Activated naive CD8-positive, alpha-beta T cell treated with anti-CD3 and anti-CD28 coated beads, Interleukin-2, amount 10 ng/mL, durations not matched to agents 7 days and 5 days (primary cell): ENCODE data around the gene SPTBN1. TPM values are rescaled to one million over a fixed set of nuclear protein-coding genes. Genes with fewer than 3 reads are reported as not detected.
A peak's percentile ranks its signal among the peaks of the same experiment; 100 is the strongest.

Source experiments
- ATAC-seq: fragments of 150-1000 bp; cut with Tn5 transposase; one replicate; pipeline ENCODE4 v1.10.0; 2021; ENCODE audit warnings: low read depth, moderate library complexity
- POLR2A ChIA-PET: fragments of 350-600 bp; sonication (Branson Sonifier 250); formaldehyde crosslinking; loops from one replicate; lab custom pipeline; 2021; ENCODE audit warnings: antibody characterized with exemption; lab: Charles Lee
- DNase-seq: peaks from one replicate; pipeline ENCODE4 v3.0.0; 2021
- H3K27ac Mint-ChIP-seq: one replicate; pipeline ENCODE4 v1.8.0; 2022; ENCODE audit warnings: mild to moderate bottlenecking, mixed read lengths
- H3K27me3 Mint-ChIP-seq: one replicate; pipeline ENCODE4 v1.8.0; 2022; ENCODE audit warnings: mild to moderate bottlenecking, moderate library complexity, mixed read lengths
- H3K36me3 Mint-ChIP-seq: one replicate; pipeline ENCODE4 v1.8.0; 2021; ENCODE audit warnings: mild to moderate bottlenecking, mixed read lengths
- H3K4me1 Mint-ChIP-seq: one replicate; pipeline ENCODE4 v1.8.0; 2021; ENCODE audit warnings: mixed read lengths
- H3K4me3 Mint-ChIP-seq: one replicate; pipeline ENCODE4 v1.8.0; 2022; ENCODE audit warnings: mild to moderate bottlenecking, moderate library complexity, mixed read lengths
- H3K9me3 Mint-ChIP-seq: one replicate; pipeline ENCODE4 v1.8.0; 2021; ENCODE audit warnings: mixed read lengths
- total RNA-seq, 2 experiments: library from RNA; stranded (reverse); gene quantifications; one replicate each; pipeline ENCODE4 v1.2.3, GENCODE V29; 2021

Gene SPTBN1
- total RNA-seq, 2 experiments from 2014 or later: 120 to 127 TPM

DNA sequence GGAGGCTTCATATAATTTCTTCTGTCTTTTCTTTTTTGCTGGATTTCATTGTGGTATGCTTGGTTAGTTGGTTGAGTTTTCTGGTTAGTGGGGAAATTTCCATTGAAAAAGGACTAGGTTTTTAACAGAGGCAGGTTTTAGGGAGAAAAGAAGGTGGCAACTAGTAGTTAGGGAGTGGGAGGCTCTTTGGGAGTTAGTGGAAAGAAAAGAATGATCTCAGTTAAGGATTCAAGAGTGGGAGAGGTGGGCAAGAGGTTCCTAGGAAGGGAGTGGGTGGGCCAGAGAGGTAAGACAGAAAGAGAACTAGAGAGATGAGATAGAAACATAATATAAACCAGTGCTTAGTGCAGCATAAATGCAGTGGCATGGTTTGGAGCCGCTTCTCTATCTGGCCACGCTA, 96.9 kb downstream of the SPTBN1 start:
- DNase-seq (no peak), ATAC-seq (no peak)
- Mint-ChIP-seq H3K36me3 (peaks cover 2% of the 10 kb centered on the region), H3K27ac (no peak overlapping the region), H3K4me3 (no peak overlapping the region), H3K27me3 (peaks cover 2% of the 10 kb centered on the region), H3K4me1 (peaks cover 15% of the 10 kb centered on the region), H3K9me3 (no peaks in the 10 kb centered on the region)
- POLR2A ChIA-PET: interaction anchor here (0.9 kb wide), 1 partner anchor 131 kb away, joined by 3 read pairs; no protein-coding TSS in a partner anchor

GRCh38 chr2:54553775-54554174, 97.6 kb downstream of the SPTBN1 start:
- Mint-ChIP-seq H3K36me3 (peaks cover 2% of the 10 kb centered on the region), H3K9me3 (no peaks in the 10 kb centered on the region), H3K27ac (no peak overlapping the region), H3K27me3 (peaks cover 2% of the 10 kb centered on the region), H3K4me1 (peaks cover 15% of the 10 kb centered on the region), H3K4me3 (no peak overlapping the region)
- ATAC-seq (no peak), DNase-seq (no peak)
- POLR2A ChIA-PET: interaction anchor here (0.9 kb wide), 1 partner anchor 132 kb away, joined by 3 read pairs; no protein-coding TSS in a partner anchor

DNA sequence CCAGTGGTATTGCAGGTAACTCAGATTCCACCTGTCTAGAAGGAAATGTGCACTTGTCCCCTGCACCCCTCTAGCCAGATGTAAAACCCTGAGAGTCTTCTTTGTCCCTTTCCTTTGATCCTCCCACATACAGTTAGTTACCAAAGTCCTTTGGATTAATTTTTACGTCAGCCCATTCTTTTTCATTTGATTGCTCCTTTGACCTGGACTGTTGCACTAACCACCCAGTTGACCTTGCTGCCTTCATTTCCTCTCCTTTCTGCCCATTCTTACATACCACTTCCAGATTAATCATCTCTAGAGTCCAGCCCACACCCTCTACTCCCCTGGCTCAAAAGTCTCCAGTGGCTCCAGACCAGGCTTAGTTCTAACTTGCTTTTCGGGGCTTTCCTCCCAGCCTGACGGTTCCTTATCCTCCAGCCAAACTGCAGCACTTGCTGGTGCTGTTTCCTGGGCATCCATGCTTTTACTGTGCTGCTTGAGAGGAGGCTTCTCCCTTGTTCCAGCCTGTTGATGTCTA, 99.3 kb downstream of the SPTBN1 start:
- POLR2A ChIA-PET: interaction anchor here (0.5 kb wide), 1 partner anchor 423 kb away, joined by 3 read pairs; no protein-coding TSS in a partner anchor
- Mint-ChIP-seq H3K27ac (peak overlapping the region; percentile 13), H3K9me3 (no peaks in the 10 kb centered on the region), H3K4me3 (no peak overlapping the region), H3K4me1 (peaks cover 15% of the 10 kb centered on the region), H3K36me3 (peaks cover 3% of the 10 kb centered on the region), H3K27me3 (no peaks in the 10 kb centered on the region)
- ATAC-seq: no peak
- DNase-seq: no peak

DNA sequence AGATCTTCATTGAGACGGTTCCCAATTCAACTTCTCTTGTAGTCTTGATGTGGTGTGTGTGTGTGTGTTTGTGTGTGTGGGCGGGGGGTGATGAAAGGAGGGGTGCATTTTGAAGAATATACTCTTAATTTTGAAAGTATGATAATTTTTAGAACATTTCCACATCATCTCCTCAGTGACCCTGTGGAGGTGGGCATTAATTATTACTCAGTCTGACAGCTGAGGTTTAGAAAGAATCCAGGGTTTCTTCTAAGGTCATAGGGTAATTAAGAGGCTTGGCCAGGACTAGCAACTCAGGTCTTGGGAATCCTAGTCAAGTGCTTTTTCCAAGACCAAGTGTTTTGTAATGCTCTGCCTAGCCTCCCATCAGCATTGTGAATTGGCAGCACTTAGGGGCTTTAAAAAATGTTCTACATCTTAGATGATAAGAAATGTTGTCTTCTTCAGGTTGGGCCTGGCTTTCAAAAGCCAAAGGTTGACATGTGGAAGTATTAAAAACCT, 100.5 kb downstream of the SPTBN1 start:
- Mint-ChIP-seq H3K27ac (peak overlapping the region; percentile 67), H3K36me3 (peaks cover 9% of the 10 kb centered on the region), H3K4me3 (peak overlapping the region; percentile 69), H3K27me3 (no peaks in the 10 kb centered on the region), H3K4me1 (peaks cover 15% of the 10 kb centered on the region), H3K9me3 (no peaks in the 10 kb centered on the region)
- POLR2A ChIA-PET: interaction anchor here (5.6 kb wide), 1 partner anchor 42 kb away, joined by 61 read pairs; no protein-coding TSS in a partner anchor
- ATAC-seq: no peak
- no peak for DNase-seq

DNA sequence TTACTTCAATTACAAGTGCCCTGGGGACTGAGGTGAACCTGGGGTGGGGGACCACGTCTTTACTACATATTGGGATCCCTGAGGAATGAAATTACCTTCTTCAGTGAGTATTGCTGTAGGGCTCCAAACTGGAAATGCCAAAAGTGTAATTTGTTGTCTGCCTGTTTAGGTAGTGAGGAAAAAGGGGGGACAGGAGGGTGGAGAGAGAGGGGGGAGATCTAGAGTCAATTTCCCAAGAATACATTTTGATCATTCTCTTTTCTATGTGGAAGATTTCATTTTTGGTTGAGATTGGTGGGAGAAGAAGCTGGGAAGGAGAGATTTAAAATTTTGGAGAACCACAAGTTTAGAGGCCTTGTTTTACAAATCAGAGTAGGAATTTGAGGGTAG, 101.1 kb downstream of the SPTBN1 start:
- Mint-ChIP-seq H3K9me3 (no peaks in the 10 kb centered on the region), H3K27ac (peak overlapping the region; percentile 67), H3K27me3 (no peaks in the 10 kb centered on the region), H3K4me1 (peaks cover 20% of the 10 kb centered on the region), H3K4me3 (peak overlapping the region; percentile 69), H3K36me3 (peaks cover 9% of the 10 kb centered on the region)
- ATAC-seq (no peak), DNase-seq (no peak)
- POLR2A ChIA-PET: interaction anchor here (5.6 kb wide), 1 partner anchor 42 kb away, joined by 61 read pairs; no protein-coding TSS in a partner anchor

DNA sequence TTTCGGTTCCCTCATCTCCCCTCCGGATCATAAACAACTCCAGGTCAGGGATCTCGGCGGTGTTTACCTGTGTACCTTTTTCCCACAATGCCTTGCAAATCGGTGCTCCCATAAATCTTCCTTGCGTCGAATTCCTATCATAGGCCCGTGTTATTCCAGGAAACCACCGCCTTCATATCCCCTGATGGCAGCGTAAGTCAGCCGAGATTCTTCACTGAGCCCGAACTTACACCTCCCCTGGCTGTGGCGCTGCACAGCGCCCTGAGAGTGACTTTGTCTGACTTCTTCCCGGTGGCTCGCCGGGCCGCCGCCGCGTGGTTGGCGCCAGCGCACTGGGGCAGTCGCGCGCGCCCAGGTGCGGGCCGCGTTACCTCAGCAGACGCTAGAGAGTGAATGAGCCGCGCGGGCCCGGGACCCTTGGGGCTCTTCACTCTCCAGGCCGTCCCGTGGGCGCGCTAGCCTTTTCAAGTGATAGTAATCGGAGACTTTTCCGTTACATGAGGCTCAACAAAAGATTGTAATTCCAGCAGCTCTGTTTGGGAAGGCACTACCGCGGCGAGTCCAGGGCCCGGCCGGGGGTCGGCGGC, 101.6 kb downstream of the SPTBN1 start:
- Mint-ChIP-seq H3K9me3 (no peaks in the 10 kb centered on the region), H3K4me3 (peak overlapping the region; percentile 69), H3K27me3 (no peaks in the 10 kb centered on the region), H3K27ac (peak overlapping the region; percentile 70), H3K4me1 (peaks cover 22% of the 10 kb centered on the region), H3K36me3 (peaks cover 10% of the 10 kb centered on the region)
- ATAC-seq (peak; percentile 61), DNase-seq (peak; percentile 78)
- POLR2A ChIA-PET: interaction anchor here (1.2 to 7.0 kb wide), 12 partner anchors 11 to 675 kb away, joined by 3 to 243 read pairs (median 9); partner anchors contain the start of genes CLHC1, PSME4 and RPS27A

DNA sequence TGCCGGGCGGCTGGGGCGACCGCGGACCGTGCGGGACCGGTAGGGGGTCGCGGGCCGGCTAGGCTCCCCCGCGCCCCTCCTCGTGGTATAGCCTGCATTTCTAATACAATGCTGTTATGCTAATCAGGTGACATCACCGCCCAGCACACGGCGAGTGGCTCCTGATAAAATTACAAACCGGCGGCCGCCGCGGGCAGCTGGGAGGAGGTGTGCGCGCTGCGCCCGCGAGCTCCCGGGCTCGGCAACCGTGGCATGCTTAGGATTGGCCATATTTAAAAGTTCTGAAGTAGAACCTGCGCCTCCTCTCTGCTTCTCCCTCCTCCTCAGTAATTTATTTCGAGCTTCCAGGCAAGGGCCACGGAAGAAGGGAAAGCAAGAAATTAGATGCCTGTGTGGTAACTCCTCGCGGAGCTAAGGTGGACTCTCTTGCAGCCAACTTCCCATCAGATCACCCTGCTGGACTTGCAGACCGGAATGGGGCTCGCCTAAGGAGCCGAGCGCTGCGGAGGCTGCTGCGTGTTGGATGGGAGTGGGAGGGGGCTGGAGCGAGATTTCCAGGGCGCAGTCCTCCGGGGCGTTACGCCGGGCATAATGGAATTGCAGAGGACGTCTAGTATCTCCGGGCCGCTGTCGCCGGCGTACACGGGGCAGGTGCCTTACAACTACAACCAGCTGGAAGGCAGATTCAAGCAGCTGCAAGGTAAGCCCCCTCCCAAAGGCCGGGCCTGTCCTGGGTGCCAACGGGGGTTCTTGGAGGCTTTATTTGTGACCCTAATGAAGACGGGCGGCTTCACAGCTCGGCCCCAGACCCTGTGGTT, 102.3 kb downstream of the SPTBN1 start:
- ATAC-seq: peak; percentile 68
- POLR2A ChIA-PET: interaction anchor here (0.6 to 7.0 kb wide), 16 partner anchors 12 to 674 kb away, joined by 3 to 243 read pairs (median 8); partner anchors contain the start of genes CLHC1, PSME4, RPS27A and RTN4
- peaks cover 14% of the 10 kb centered on the region for H3K36me3 Mint-ChIP-seq

DNA sequence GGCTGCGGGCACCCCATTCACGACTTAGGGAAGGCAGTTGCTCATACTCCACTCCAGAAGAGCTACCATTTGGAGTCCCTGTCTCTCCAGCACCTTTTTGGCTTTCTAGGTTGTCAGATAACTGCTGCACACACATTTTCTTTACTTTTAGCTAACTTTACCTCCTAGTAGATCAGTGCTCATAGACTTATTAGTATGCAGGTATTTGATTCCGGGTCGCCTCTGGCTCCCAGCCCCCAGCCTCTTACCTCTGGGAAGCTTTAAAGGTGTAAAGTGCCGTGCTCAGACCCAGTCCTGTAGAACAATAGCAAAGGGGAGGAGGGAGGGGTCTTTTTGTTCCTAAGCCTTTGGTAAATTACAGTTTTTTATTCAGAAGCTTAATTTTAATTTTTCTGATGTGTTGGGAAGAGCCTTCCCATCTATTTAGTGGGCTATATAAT, 102.9 kb downstream of the SPTBN1 start:
- DNase-seq: no peak
- peaks cover 18% of the 10 kb centered on the region for H3K36me3 Mint-ChIP-seq
- H3K4me3 Mint-ChIP-seq: peak overlapping the region; percentile 96
- POLR2A ChIA-PET: interaction anchor here (0.5 to 7.0 kb wide), 20 partner anchors 12 to 674 kb away, joined by 3 to 243 read pairs (median 6); partner anchors contain the start of genes CLHC1, PSME4, RPS27A and RTN4
- no peaks in the 10 kb centered on the region for H3K9me3 Mint-ChIP-seq
- peaks cover 26% of the 10 kb centered on the region for H3K4me1 Mint-ChIP-seq
- ATAC-seq: no peak
- H3K27me3 Mint-ChIP-seq: no peaks in the 10 kb centered on the region
- H3K27ac Mint-ChIP-seq: peak overlapping the region; percentile 92

More for the DNA sequence above, 102.3 kb downstream of the SPTBN1 start:
- Mint-ChIP-seq H3K9me3 (no peaks in the 10 kb centered on the region), H3K4me3 (peak overlapping the region; percentile 96), H3K27ac (peak overlapping the region; percentile 92), H3K4me1 (peaks cover 27% of the 10 kb centered on the region), H3K27me3 (no peaks in the 10 kb centered on the region)
- peak; percentile 76 for DNase-seq

GRCh38 chr2:54559593-54560145, 103.5 kb downstream of the SPTBN1 start:
- no peaks in the 10 kb centered on the region for H3K27me3 Mint-ChIP-seq
- H3K4me3 Mint-ChIP-seq: peak overlapping the region; percentile 96
- H3K4me1 Mint-ChIP-seq: peaks cover 31% of the 10 kb centered on the region
- DNase-seq (no peak), ATAC-seq (no peak)
- POLR2A ChIA-PET: interaction anchor here (0.5 to 7.0 kb wide), 18 partner anchors 15 to 1058 kb away, joined by 3 to 243 read pairs (median 7); partner anchors contain the start of genes PPP4R3B, PSME4 and RTN4
- peaks cover 23% of the 10 kb centered on the region for H3K36me3 Mint-ChIP-seq
- no peaks in the 10 kb centered on the region for H3K9me3 Mint-ChIP-seq
- H3K27ac Mint-ChIP-seq: peak overlapping the region; percentile 92

DNA sequence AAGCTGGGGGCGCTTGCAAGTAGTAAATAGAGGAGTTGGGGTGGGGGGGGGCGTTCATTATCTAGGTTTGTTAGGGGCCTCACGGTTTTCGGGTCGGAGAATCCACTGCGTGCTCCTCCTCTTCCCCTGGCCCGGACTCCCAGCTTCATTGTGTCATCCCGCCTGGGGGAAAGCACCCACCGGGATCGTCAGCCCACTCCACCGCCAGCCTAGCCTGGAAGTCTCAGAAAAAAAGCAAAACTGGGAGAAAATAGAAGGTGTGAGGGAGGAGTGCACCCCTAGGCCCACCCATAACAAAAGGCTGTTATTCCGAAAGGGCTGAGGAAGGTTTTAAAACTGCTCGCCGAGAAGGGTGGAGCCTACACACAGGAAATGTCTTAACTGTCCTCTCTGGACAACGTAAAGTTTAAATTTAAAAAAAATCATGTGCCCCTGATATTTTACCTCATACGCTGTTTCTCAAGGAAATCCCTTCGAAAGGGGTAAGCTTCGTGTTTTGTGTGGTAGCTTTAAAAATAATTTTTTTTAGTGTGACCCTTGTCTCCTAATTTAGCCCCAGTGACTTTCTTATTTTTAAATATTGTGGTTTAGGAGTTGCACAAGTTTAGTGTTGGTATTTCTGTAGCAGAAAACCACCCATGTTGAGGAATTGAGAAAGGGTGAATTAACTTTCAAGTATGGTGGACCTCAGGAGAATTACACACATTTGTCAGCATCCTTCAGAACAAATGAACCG, 104.2 kb downstream of the SPTBN1 start:
- Mint-ChIP-seq H3K27me3 (no peaks in the 10 kb centered on the region), H3K27ac (peak overlapping the region; percentile 92), H3K4me1 (peaks cover 37% of the 10 kb centered on the region), H3K9me3 (no peaks in the 10 kb centered on the region), H3K36me3 (peaks cover 25% of the 10 kb centered on the region), H3K4me3 (peak overlapping the region; percentile 96)
- DNase-seq (peak; percentile 57), ATAC-seq (peak; percentile 40)
- POLR2A ChIA-PET: interaction anchor here (1.0 to 7.0 kb wide), 15 partner anchors 14 to 1057 kb away, joined by 3 to 243 read pairs (median 6); partner anchors contain the start of genes PPP4R3B, PSME4 and RTN4

DNA sequence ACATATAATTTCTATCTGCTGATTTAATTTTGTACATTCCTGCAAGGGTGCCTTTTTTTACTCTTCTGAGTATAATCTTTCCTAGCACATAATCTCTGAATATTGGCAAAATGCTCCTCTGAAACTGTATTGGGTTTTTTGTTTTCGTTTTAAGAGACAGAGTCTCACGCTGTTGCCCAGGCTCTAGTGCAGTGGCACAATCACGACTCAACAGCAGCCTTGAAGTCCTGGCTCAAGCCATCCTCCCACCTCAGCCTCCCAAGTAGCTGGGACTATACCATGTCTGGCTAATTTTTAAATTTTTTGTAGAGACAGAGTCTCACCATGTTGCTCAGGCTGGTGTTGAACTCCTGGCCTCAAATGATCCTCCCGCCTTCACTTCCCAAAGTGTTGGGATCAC, 104.9 kb downstream of the SPTBN1 start:
- ATAC-seq: no peak
- no peaks in the 10 kb centered on the region for H3K27me3 Mint-ChIP-seq
- DNase-seq: no peak
- H3K27ac Mint-ChIP-seq: peak overlapping the region; percentile 92
- POLR2A ChIA-PET: interaction anchor here (1.2 to 7.0 kb wide), 7 partner anchors 13 to 1057 kb away, joined by 3 to 243 read pairs (median 18); partner anchors contain the start of gene PPP4R3B
- no peaks in the 10 kb centered on the region for H3K9me3 Mint-ChIP-seq
- peaks cover 39% of the 10 kb centered on the region for H3K4me1 Mint-ChIP-seq
- peaks cover 29% of the 10 kb centered on the region for H3K36me3 Mint-ChIP-seq
- peak overlapping the region; percentile 96 for H3K4me3 Mint-ChIP-seq

DNA sequence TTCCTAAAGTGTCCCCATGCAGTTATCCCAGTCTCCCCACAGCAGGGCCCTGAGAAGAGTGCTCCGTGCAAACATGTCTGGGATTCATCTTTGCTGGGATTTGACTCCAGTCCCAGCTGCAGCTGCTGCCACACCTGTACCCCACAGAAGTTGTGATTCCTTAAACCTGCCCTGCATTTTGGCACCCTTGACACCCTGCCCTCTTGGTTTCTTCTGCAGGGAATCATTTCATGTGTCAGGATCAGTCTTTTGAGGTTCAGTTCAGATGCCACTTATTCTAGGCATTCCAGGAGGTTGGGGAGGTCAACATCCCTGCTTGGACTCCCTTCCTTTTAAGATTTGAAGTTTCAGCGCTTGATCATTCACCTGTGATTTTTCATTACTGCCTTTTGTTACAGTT, 108.3 kb downstream of the SPTBN1 start:
- DNase-seq (no peak), ATAC-seq (no peak)
- no peaks in the 10 kb centered on the region for H3K9me3 Mint-ChIP-seq
- peaks cover 46% of the 10 kb centered on the region for H3K4me1 Mint-ChIP-seq
- peaks cover 37% of the 10 kb centered on the region for H3K36me3 Mint-ChIP-seq
- H3K27me3 Mint-ChIP-seq: no peaks in the 10 kb centered on the region
- POLR2A ChIA-PET: interaction anchor here (7.0 kb wide), 1 partner anchor 10 kb away, joined by 243 read pairs; no protein-coding TSS in a partner anchor
- H3K4me3 Mint-ChIP-seq: peak overlapping the region; percentile 8
- H3K27ac Mint-ChIP-seq: no peak overlapping the region
